Measurements from ENCODE around the gene ANKRD33B. TPM values are rescaled to one million over a fixed set of nuclear protein-coding genes. Genes with fewer than 3 reads are reported as not detected.

Gene ANKRD33B
- total RNA-seq, 2 donors from 2014 or later = 4.1 to 7.4 TPM

DNA sequence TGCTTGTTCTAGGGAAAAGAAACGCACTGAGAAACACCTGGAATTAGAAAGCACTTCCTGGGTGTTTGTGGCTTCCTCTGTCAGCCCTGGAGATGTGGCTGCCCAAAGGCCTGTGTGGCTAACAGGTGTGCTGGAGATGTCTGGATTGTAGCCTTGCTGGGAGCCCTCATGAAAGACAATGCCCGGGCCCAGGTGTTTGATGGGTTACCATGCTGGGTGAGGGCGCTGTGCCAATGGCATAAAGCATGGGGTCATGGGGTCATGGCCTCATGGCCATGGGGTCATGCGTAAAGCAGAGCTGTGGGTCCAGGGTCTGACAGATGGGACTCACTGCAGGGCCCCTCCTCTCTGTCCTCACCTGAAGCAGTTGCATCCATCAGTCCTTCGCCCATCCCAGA lies 21.6 kb downstream of the ANKRD33B start:
- intact Hi-C loops (cut with DNase I) = no loop called here
- DNase-seq (ENCODE audit: low spot score) = no peak
- WGBS = 86% methylated on average over 5 of the region's 5 CpGs
- TF ChIP-seq POLR2A (IDR thresholded peaks at IDR 0.05) (no peak), POLR2AphosphoS5 (IDR thresholded peaks at IDR 0.05) (no peak)
- TF ChIP-seq, protein P1, sequence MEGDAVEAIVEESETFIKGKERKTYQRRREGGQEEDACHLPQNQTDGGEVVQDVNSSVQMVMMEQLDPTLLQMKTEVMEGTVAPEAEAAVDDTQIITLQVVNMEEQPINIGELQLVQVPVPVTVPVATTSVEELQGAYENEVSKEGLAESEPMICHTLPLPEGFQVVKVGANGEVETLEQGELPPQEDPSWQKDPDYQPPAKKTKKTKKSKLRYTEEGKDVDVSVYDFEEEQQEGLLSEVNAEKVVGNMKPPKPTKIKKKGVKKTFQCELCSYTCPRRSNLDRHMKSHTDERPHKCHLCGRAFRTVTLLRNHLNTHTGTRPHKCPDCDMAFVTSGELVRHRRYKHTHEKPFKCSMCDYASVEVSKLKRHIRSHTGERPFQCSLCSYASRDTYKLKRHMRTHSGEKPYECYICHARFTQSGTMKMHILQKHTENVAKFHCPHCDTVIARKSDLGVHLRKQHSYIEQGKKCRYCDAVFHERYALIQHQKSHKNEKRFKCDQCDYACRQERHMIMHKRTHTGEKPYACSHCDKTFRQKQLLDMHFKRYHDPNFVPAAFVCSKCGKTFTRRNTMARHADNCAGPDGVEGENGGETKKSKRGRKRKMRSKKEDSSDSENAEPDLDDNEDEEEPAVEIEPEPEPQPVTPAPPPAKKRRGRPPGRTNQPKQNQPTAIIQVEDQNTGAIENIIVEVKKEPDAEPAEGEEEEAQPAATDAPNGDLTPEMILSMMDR (IDR thresholded peaks at IDR 0.05) = no peak
- Histone ChIP-seq H3K9me3 (no peaks in the 10 kb centered on the region), H3K4me3 (no peak overlapping the region), H3K27me3 (replicated peaks; ENCODE audit: insufficient read depth) (no peaks in the 10 kb centered on the region), H3K4me1 (replicated peaks) (no peaks in the 10 kb centered on the region), H3K36me3 (no peaks in the 10 kb centered on the region), H3K27ac (no peak overlapping the region)

DNA sequence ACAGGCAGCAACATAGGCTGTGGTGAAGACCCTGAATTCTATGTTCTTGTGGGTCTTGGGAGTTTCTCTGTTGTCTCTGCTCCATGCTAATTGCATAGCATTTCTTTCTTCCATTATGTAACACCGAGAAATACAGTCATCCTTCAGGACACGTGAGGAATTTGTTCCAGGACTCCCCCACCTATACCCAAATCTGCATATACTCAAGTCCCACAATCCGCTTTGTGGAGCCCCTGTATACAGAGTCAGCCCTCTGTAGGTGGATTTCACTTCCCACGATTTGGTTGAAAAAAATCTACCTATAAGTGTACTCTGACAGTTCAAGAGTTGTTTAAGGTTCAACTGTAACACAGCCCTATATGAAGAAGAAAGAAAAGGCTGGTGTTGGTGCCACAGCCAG lies 22.1 kb downstream of the ANKRD33B start:
- Histone ChIP-seq H3K4me1 (replicated peaks) (no peaks in the 10 kb centered on the region), H3K27me3 (replicated peaks; ENCODE audit: insufficient read depth) (no peaks in the 10 kb centered on the region), H3K36me3 (no peaks in the 10 kb centered on the region), H3K27ac (no peak overlapping the region), H3K9me3 (no peaks in the 10 kb centered on the region), H3K4me3 (no peak overlapping the region)
- intact Hi-C loops (cut with DNase I) = no loop called here
- no peak for DNase-seq (ENCODE audit: low spot score)
- TF ChIP-seq, protein P1 (IDR thresholded peaks at IDR 0.05) = no peak
- no peak for TF ChIP-seq POLR2A (IDR thresholded peaks at IDR 0.05)
- TF ChIP-seq POLR2AphosphoS5 (IDR thresholded peaks at IDR 0.05) = no peak
- WGBS = 97% methylated on average over 4 of the region's 4 CpGs

DNA sequence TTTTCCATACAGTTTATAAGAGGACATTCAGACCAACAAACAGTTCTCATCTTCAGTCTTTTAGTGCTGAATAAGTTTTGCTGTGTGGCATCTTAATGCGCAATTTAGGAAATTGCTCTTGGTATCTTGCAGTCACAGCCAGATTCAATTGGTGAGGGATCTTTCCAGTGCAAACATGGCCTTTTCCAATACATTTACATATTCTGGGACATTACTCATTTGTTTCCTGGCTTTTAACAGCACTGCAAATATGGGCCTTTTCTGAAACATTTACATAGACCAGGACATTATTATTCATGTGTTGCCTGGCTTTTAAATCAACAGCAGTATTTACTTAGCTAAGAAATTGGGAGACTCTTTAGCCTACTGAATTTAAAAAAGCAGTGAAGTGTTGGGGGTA lies 22.7 kb downstream of the ANKRD33B start:
- no peak for DNase-seq (ENCODE audit: low spot score)
- no peaks in the 10 kb centered on the region for H3K4me1 ChIP-seq (replicated peaks)
- WGBS = 97% methylated on average over 1 of the region's 1 CpG
- no peaks in the 10 kb centered on the region for H3K9me3 ChIP-seq
- TF ChIP-seq POLR2AphosphoS5 (IDR thresholded peaks at IDR 0.05) (no peak), POLR2A (IDR thresholded peaks at IDR 0.05) (no peak)
- TF ChIP-seq, protein P1 (IDR thresholded peaks at IDR 0.05) = no peak
- H3K36me3 ChIP-seq = no peaks in the 10 kb centered on the region
- intact Hi-C loops (cut with DNase I) = no loop called here
- H3K27me3 ChIP-seq (replicated peaks; ENCODE audit: insufficient read depth) = no peaks in the 10 kb centered on the region
- H3K27ac ChIP-seq = no peak overlapping the region
- no peak overlapping the region for H3K4me3 ChIP-seq

DNA sequence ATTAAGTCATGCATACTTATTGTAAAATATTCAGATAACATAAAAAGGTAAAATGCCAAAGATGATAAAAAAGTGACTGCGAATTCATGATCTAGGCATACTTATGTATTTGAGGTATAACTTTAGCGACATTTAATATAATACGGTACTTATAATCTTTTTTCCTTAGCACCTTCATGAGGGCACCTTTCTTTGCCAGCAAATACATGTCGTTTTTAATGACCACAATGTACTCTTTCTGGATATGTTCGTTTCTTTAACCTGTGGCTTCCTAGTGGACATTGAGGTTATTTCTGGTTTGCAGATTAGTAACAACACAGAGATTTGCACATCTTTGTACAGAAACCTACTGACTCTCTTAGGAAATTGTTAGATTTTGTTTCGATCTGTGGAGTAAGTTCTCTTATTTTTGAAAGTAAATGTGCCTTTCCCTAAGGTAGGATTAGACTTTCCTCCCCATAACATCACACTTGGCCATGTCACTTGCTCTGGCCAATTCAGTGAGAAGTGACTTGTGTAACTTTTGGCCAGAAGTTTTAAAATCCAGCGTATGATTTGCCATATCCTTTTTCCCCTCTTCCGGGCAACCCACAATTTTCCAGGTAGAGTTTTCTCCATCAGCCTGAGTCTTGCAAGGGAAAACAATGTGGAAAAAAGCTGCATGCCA lies 24.4 kb downstream of the ANKRD33B start:
- intact Hi-C loops (cut with DNase I) = no loop called here
- no peaks in the 10 kb centered on the region for H3K4me1 ChIP-seq (replicated peaks)
- H3K9me3 ChIP-seq = no peaks in the 10 kb centered on the region
- TF ChIP-seq POLR2AphosphoS5 (IDR thresholded peaks at IDR 0.05) = no peak
- no peak for DNase-seq (ENCODE audit: low spot score)
- no peak overlapping the region for H3K4me3 ChIP-seq
- H3K27me3 ChIP-seq (replicated peaks; ENCODE audit: insufficient read depth) = no peaks in the 10 kb centered on the region
- H3K36me3 ChIP-seq = no peaks in the 10 kb centered on the region
- H3K27ac ChIP-seq = no peak overlapping the region
- WGBS = 85% methylated on average over 8 of the region's 8 CpGs

DNA sequence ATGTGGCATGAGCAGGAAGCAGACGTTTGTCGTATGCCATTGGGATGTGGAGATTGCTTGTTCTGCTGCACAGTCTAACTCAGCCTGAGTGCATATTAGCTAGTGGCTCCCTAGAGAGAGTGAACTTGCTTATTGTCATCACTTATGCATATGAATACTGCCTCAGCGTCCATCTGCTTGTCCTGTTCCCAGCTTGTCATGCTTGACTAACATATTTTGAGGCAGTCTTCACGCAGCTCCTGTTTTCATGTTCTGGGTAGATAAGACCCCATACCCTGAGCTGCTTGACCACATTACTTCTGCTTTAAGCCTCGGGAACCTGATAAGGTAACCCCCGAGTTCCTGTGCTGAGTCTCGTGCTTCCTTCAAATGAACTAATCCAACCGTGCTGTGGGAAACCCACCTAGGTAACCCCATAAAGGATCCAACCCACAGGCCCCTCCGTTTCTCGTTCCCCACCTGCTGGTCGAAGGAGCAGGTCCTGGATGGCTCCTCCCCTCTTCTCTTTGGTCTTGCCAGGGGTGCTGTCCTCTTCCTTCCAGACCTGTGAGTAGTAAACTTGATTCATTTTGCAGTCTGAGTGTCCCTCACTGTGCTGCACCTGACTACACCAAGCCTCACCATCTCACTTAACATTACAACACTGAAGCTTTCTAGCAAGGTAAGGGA lies 25.0 kb downstream of the ANKRD33B start:
- H3K4me1 ChIP-seq (replicated peaks) = no peaks in the 10 kb centered on the region
- no peak for DNase-seq (ENCODE audit: low spot score)
- H3K27ac ChIP-seq = no peak overlapping the region
- H3K4me3 ChIP-seq = no peak overlapping the region
- H3K27me3 ChIP-seq (replicated peaks; ENCODE audit: insufficient read depth) = no peaks in the 10 kb centered on the region
- H3K9me3 ChIP-seq = no peaks in the 10 kb centered on the region
- H3K36me3 ChIP-seq = no peaks in the 10 kb centered on the region
- TF ChIP-seq POLR2A (IDR thresholded peaks at IDR 0.05) = no peak
- WGBS = 79% methylated on average over 11 of the region's 11 CpGs
- intact Hi-C loops (cut with DNase I) = no loop called here
